Measurements from ENCODE around the gene SLC6A18.

SLC6A18 gene

DNA sequence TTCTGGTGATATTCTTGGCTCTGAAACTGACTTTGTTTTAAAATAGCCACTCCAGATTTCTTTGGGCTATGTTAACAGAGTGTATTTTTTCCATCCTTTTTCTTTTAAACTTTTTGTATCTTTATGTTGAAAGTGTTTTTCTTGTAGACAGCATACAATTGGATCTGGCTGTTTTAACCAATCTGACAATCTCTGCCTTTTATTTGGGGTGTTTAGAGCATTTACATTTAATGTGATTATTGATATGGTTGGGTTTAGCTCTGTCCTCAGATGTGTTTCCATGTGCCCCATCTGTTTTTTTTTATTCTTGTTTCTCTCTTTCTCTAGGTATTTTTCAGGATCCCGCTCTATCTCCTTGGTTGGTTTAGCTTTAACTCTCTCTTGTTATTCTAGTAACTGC, 10.7 kb downstream of the SLC6A18 start:
- H3K9me3 Mint-ChIP-seq = peaks cover 6% of the 10 kb centered on the region
- ATAC-seq (ENCODE audit: low read depth) (no peak), DNase-seq (ENCODE audit: low spot score in 2 of 2) (no peak)
- no peaks in the 10 kb centered on the region for H3K4me1 Mint-ChIP-seq
- peaks cover 10% of the 10 kb centered on the region for H3K27me3 Mint-ChIP-seq
- peaks cover 2% of the 10 kb centered on the region for H3K36me3 Mint-ChIP-seq
- no peak overlapping the region for H3K27ac Mint-ChIP-seq
- H3K4me3 Mint-ChIP-seq = no peak overlapping the region

DNA sequence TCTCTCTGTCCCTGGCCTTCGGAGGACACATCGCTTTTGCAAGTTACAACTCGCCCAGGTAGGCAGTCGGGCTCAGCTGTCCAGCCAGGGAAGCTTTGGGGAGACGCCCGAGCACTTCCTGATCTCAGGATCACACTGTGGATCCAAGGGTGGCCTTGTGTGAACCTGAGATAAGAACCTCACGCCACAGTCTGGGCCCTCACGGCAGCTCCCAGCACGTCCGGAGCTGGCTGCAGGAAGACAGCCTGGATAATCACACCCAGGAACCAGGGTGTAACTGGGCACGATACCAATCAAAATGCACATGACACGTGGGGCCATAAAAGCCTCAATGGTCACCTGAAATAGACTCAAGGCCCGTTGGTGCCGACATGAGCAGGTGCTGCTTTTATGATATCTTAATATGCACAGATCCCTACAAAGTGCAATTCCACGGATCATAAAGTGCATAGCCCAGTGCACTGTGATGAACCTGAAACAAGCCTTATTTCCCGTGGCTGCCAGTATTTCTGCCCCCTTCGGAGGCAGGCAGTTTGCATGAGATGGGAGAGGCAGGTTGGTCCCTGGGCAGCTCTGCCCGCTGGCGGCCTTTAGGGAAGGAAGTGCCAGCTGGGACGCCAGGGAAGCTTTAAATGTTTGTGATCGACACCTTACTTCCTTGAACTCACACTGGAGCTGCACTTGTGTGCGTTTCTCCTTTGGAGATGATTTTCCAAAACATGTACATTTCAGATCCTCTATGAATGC, 14.5 kb downstream of the SLC6A18 start:
- no peak for DNase-seq (ENCODE audit: low spot score in 2 of 2)
- Mint-ChIP-seq H3K9me3 (peaks cover 6% of the 10 kb centered on the region), H3K36me3 (peaks cover 2% of the 10 kb centered on the region), H3K27me3 (peaks cover 8% of the 10 kb centered on the region), H3K4me1 (no peaks in the 10 kb centered on the region), H3K27ac (no peak overlapping the region), H3K4me3 (no peak overlapping the region)
- ATAC-seq (ENCODE audit: low read depth) = no peak

DNA sequence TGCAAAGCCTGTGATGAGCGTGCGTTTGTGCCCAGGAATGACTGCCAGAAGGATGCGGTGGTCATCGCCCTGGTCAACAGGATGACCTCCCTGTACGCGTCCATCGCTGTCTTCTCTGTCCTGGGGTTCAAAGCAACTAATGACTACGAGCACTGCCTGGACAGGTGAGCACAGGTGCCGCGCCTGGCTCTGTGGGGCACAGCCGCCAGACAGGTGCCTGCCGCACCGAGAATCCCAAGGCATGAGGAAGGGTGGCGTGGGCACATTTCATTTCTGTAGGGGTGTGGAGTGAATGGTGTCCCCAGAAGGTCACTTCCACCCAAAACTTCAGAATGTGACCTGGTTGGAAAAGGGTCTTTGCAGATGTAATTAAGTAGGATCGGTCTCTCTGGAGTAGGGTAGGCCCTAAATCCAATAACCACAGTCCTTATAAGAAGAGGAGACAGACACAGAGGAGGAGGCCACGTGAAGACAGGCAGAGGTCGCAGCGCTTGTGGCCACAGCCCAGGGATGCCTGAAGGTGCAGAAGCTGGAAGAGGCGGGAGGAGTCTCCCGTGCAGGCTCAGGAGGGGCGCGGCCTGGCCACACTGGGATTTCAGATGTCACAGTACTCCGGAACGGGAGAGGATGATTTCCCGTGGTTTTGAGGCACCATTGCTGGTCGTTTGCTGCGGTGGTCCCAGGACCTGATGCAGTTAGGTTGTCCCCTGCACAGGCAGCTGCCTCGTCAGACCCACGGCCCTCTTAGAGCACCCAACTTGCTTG, 15.5 kb downstream of the SLC6A18 start:
- H3K27ac Mint-ChIP-seq = no peak overlapping the region
- no peak overlapping the region for H3K4me3 Mint-ChIP-seq
- H3K9me3 Mint-ChIP-seq = peaks cover 4% of the 10 kb centered on the region
- H3K27me3 Mint-ChIP-seq = peaks cover 7% of the 10 kb centered on the region
- ATAC-seq (ENCODE audit: low read depth) (no peak), DNase-seq (ENCODE audit: low spot score in 2 of 2) (no peak)
- peaks cover 2% of the 10 kb centered on the region for H3K36me3 Mint-ChIP-seq
- H3K4me1 Mint-ChIP-seq = no peaks in the 10 kb centered on the region

DNA sequence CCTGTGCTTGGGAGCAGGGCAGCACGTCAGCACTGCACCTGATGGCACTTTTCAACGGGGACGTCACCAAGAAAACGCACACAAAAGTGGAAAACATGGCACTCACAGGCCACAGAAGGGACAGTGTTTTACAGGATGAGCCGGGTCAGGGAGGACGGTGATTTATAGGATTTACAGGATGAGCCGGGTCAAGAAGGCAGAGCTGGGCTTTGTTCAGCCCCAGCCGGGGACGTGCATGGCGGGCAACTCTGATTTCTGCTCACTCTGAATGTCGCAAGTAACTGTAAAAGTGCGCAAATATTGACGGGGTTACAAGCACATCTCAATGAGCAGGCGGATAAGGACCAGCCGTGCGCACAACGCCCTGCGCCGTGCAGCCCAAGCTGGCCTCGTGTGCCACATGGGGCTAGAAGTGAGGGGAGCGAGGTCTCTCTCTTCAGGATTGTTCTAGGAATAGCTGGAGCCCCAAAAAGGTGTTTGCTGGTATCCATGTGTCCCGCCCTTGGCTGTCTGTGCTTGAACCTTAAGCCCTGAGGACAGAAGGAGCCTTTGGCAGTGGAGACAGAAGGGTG, 16.4 kb downstream of the SLC6A18 start:
- no peaks in the 10 kb centered on the region for H3K9me3 Mint-ChIP-seq
- H3K36me3 Mint-ChIP-seq = no peaks in the 10 kb centered on the region
- H3K4me3 Mint-ChIP-seq = no peak overlapping the region
- no peaks in the 10 kb centered on the region for H3K4me1 Mint-ChIP-seq
- no peak for DNase-seq (ENCODE audit: low spot score in 2 of 2)
- no peak for ATAC-seq (ENCODE audit: low read depth)
- H3K27me3 Mint-ChIP-seq = peaks cover 7% of the 10 kb centered on the region
- no peak overlapping the region for H3K27ac Mint-ChIP-seq

DNA sequence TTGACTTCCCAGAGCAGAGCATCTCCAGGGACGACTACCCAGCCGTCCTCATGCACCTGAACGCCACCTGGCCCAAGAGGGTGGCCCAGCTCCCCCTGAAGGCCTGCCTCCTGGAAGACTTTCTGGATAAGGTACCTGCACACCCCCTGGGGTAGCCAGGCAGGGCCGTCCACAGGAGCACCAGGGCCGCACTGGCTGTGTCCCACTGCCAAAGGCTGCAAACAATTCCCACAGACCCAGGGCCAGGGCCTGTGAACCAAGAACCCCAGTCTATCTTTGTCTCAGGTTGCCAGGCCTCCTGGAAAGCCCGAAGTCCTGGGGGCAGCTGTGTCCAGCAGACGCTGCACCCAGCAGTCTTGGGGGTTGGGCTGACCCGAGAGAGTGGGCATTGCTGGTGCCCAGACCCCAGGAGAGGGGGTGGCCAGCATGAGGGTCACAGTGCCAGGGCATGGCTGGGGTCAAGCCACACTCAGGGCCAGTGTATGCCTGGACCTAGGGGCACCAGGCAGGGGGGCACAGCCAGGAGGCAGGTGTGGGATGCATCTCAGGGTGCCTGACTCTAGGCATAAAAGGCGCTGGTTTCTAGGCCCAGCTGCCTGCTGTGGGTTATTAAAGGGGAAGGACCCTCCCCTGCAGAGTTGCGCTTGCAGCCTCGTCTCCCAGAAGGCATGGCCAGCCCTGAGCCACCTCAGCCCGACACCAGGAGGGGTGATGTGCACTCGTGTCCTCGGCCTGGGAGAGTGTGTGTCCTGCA, 17.7 kb downstream of the SLC6A18 start:
- DNase-seq (ENCODE audit: low spot score in 2 of 2) = no peak
- peaks cover 6% of the 10 kb centered on the region for H3K27me3 Mint-ChIP-seq
- no peak for ATAC-seq (ENCODE audit: low read depth)
- no peaks in the 10 kb centered on the region for H3K9me3 Mint-ChIP-seq
- H3K4me1 Mint-ChIP-seq = no peaks in the 10 kb centered on the region
- no peak overlapping the region for H3K4me3 Mint-ChIP-seq
- no peak overlapping the region for H3K27ac Mint-ChIP-seq
- H3K36me3 Mint-ChIP-seq = no peaks in the 10 kb centered on the region

DNA sequence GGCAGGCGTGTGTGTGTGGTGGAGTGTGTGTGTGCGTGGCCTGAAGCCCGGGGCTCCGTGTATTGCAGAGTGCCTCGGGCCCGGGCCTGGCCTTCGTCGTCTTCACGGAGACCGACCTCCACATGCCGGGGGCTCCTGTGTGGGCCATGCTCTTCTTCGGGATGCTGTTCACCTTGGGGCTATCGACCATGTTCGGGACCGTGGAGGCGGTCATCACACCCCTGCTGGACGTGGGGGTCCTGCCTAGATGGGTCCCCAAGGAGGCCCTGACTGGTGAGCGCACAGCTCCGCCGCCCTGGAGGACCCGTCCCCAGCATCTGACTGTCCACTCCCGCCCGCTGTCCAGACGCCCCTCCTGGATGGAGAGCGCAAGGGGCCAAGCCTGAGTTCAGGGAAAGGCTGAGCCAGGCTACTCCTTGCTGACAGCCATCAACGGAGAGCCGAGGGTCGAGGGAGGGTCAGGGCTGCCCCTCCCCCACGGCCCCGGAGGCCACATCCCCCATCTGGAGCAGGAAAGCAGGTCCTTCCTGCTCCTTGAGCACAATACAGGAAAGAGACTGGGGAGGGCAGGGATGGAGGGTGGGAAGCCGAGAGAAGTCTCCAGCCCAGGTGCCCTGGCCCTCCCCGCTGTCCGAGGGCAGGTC, 18.4 kb downstream of the SLC6A18 start:
- H3K9me3 Mint-ChIP-seq = no peaks in the 10 kb centered on the region
- no peaks in the 10 kb centered on the region for H3K4me1 Mint-ChIP-seq
- H3K27me3 Mint-ChIP-seq = peaks cover 6% of the 10 kb centered on the region
- no peak overlapping the region for H3K27ac Mint-ChIP-seq
- no peak overlapping the region for H3K4me3 Mint-ChIP-seq
- H3K36me3 Mint-ChIP-seq = no peaks in the 10 kb centered on the region
- ATAC-seq (ENCODE audit: low read depth) (no peak), DNase-seq (ENCODE audit: low spot score in 2 of 2) (no peak)

DNA sequence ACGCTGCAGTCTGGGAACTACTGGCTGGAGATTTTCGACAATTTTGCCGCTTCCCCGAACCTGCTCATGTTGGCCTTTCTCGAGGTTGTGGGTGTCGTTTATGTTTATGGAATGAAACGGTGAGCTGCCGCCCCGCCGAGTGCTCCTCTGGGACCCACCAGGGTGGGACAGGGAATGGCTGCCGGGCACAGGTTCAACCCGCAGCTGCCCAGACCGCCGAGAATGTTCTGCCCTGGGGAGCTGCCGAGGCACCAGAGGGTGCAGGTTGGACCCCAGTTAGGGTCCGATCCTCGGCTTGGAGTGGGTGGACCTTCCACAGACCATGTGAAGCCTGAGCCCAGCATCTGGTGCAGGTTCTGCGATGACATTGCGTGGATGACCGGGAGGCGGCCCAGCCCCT, 19.1 kb downstream of the SLC6A18 start:
- H3K36me3 Mint-ChIP-seq = no peaks in the 10 kb centered on the region
- no peak for ATAC-seq (ENCODE audit: low read depth)
- no peak overlapping the region for H3K4me3 Mint-ChIP-seq
- no peak overlapping the region for H3K27ac Mint-ChIP-seq
- peaks cover 6% of the 10 kb centered on the region for H3K27me3 Mint-ChIP-seq
- H3K4me1 Mint-ChIP-seq = no peaks in the 10 kb centered on the region
- no peak for DNase-seq (ENCODE audit: low spot score in 2 of 2)
- H3K9me3 Mint-ChIP-seq = no peaks in the 10 kb centered on the region

DNA sequence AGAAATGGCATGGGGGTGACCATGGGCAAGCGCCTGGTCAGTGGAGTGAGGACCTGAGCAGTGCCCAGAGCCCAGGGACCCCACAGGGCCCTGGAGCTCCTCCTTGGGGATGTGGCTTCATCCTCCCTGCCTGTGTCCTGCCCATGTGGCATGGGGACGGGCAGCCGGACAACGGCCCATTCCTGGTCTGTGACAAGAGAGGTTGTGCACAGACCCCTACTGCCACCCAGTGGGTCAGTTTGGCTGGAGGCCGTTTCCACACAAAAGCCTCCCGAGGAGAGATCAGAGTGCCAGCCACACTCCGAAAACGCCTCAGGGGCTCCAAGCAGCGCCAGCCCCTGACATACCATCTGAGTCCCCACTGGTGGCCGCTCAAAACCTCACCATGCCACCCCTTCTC, 19.8 kb downstream of the SLC6A18 start:
- Mint-ChIP-seq H3K4me1 (no peaks in the 10 kb centered on the region), H3K27ac (no peak overlapping the region)

DNA sequence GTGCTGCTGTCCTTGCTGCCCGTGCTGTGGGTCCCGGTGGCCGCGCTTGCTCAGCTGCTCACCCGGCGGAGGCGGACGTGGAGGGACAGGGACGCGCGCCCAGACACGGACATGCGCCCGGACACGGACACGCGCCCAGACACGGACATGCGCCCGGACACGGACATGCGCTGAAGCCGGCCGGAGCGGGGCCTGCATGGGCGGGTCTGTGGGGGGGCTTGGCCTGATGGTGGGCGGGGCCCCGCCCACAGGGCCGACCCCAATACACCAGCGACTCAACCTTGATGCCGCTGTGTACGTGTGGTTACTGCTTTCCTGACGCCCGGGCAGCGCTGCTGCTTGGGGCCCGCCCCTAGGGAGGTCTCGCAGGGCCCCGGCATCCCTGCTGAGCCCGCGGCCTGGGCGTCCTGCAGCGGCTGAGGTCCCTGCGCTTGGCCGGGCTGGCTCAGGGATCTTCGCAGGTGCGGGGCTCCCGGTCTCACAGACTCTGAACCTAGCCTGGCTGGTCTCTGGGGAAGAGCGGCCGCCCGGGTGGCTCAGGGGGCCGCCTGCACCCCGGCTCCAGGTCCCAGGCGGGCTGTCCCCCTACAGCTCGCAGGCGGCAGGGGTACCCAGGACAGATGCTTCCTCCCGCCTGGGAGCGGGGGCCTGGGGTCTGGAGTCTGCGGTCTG, 20.9 kb downstream of the SLC6A18 start:
- Mint-ChIP-seq H3K36me3 (no peaks in the 10 kb centered on the region), H3K4me3 (no peak overlapping the region), H3K27me3 (peaks cover 4% of the 10 kb centered on the region), H3K4me1 (no peaks in the 10 kb centered on the region), H3K27ac (no peak overlapping the region), H3K9me3 (no peaks in the 10 kb centered on the region)
- DNase-seq (ENCODE audit: low spot score in 2 of 2) = no peak
- ATAC-seq (ENCODE audit: low read depth) = no peak

More for the DNA sequence above, 19.8 kb downstream of the SLC6A18 start:
- no peak overlapping the region for H3K4me3 Mint-ChIP-seq
- H3K36me3 Mint-ChIP-seq = no peaks in the 10 kb centered on the region
- ATAC-seq (ENCODE audit: low read depth) = no peak
- peaks cover 6% of the 10 kb centered on the region for H3K27me3 Mint-ChIP-seq
- H3K9me3 Mint-ChIP-seq = no peaks in the 10 kb centered on the region
- DNase-seq (ENCODE audit: low spot score in 2 of 2) = no peak

DNA sequence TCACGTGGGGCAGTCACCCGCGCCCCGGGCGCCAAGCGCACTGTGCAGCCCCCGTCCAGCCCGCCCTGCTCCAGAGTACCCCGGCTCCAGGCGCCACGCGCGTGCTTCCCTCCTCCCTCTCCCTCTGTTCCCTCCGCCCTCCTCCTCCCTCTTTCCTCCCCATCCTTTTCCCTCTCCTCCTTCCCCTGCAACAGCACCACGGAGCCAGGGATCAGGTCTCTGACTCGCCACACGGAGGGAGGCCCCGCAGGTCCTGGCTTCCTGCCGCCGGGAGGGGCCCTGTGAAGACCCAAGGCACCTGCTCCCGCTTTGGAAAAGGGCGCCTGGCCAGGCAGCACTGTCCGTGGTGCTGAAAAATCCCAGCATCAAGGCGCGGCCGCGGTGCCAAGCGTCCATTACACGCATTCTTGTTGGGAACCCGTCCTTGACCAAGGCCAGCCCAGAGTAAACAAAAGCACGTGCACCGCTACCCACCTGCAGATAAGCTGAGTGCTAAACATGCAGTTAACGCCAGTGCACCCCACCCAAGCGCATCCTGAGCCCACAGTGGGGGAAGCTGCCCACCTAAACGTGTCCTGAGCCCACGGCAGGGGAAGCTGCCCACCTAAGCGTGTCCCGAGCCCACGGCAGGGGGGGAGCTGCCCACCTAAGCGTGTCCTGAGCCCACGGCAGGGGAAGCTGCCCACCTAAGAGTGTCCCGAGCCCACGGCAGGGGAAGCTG, 21.7 kb downstream of the SLC6A18 start:
- no peaks in the 10 kb centered on the region for H3K9me3 Mint-ChIP-seq
- no peak for DNase-seq (ENCODE audit: low spot score in 2 of 2)
- no peaks in the 10 kb centered on the region for H3K36me3 Mint-ChIP-seq
- H3K27ac Mint-ChIP-seq = no peak overlapping the region
- no peaks in the 10 kb centered on the region for H3K4me1 Mint-ChIP-seq
- no peak overlapping the region for H3K4me3 Mint-ChIP-seq
- peaks cover 4% of the 10 kb centered on the region for H3K27me3 Mint-ChIP-seq
- ATAC-seq (ENCODE audit: low read depth) = no peak

DNA sequence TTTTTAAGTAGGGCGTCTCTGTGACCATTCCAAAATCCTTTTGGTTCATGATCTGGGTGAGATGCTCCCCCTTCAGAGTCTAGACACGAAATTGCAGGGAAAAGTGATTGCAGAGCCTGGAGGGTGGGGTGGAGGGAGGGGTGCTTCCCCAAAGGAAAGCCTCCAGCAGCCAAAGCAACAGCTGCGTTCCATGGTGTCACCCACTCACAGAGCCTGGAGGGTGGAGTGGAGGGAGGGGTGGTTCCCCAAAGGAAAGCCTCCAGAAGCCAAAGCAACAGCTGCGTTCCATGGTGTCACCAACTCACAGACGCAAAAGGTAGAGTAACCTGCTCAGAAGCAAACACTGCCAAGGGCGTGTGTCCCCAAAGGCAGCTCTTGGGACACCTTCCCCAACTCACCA, 22.6 kb downstream of the SLC6A18 start:
- no peaks in the 10 kb centered on the region for H3K9me3 Mint-ChIP-seq
- no peak for DNase-seq (ENCODE audit: low spot score in 2 of 2)
- no peaks in the 10 kb centered on the region for H3K36me3 Mint-ChIP-seq
- H3K4me3 Mint-ChIP-seq = no peak overlapping the region
- H3K4me1 Mint-ChIP-seq = no peaks in the 10 kb centered on the region
- H3K27me3 Mint-ChIP-seq = peaks cover 6% of the 10 kb centered on the region
- H3K27ac Mint-ChIP-seq = no peak overlapping the region
- ATAC-seq (ENCODE audit: low read depth) = no peak

DNA sequence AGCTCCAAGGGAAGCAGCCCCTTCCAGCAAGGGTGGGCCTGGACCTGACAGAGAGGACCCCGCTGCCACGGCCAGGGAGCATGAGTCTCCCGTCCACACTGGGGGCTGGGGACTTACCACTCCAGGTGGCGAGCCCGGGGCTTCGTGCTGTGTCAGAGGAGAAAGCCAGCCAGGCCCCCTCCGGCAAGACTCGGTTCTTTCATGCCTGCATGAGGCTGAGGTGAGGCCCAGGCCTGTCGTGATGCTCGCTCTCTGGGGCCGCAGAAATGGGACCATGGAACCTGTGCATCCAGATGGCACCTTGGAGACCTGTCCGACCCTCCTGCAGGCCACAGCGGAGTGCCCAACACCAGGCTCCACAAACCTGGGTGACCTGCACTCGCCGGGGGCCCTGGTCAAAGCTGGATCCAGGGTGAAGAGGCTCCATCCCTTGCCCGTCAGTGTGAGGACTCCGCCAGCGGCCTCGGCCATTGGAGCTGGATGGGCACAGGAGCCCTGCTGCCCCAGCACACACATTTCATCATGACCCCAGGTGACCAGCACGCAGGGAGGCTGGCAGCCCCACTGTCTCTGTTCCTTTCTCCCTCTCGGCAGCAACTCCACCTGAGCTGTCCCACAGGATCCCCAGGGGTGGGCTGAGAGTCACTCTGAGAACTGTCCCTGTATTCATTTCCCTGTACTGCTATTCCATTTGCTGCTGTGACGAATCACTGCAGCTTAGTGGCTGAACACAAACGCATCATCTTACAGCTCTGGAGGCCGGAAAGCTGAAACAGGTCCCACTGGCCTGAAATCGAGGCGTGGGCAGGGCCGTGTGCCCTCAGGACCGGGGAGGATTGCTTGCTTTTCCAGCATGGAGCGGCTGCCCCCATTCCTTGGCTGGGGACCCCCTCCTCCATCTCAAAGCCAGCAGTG, 24.4 kb downstream of the SLC6A18 start:
- H3K4me1 Mint-ChIP-seq = no peaks in the 10 kb centered on the region
- H3K9me3 Mint-ChIP-seq = no peaks in the 10 kb centered on the region
- peaks cover 5% of the 10 kb centered on the region for H3K27me3 Mint-ChIP-seq
- no peak for DNase-seq (ENCODE audit: low spot score in 2 of 2)
- no peak for ATAC-seq (ENCODE audit: low read depth)
- no peaks in the 10 kb centered on the region for H3K36me3 Mint-ChIP-seq
- H3K27ac Mint-ChIP-seq = no peak overlapping the region
- H3K4me3 Mint-ChIP-seq = no peak overlapping the region
